Measurements from ENCODE around the gene SNUPN. TPM values are rescaled to one million over a fixed set of nuclear protein-coding genes. Genes with fewer than 3 reads are reported as not detected.

Gene SNUPN
- total and polyA plus RNA-seq, 2 of the 8 experiments (the other 6 are each of a cell fraction or from before 2014, with no cell fraction given) = 13.3 to 28.2 TPM

GRCh38 chr15:75639191-75639708 is 13.7 kb upstream of the SNUPN start:
- peak overlapping the region; percentile 89 for H4K5ac ChIP-seq (ENCODE audit: insufficient read length, low read depth, low read length)
- no peak overlapping the region for H2AFZ ChIP-seq (ENCODE audit: low read length)
- peak overlapping the region; percentile 81; the same call in 1 of the 2 replicates for H2BK15ac ChIP-seq (ENCODE audit: low read length)
- peak overlapping the region; percentile 100 for H2BK5ac ChIP-seq (ENCODE audit: low read depth, low read length)
- no peak overlapping the region for H2BK20ac ChIP-seq (ENCODE audit: low read length)
- WGBS, 2 experiments (ENCODE audit: extremely low coverage in 1 of 2, insufficient coverage in 1 of 2, insufficient read length in 1 of 2, insufficient replicate concordance in 2 of 2, low coverage in 1 of 2, low lambda C conversion rate in 2 of 2, missing lambda C conversion rate in 1 of 2) = 5% methylated on average over 16 of the region's 16 CpGs; no CpG with 5 or more reads in 1 of the 2 experiments
- H3K9ac ChIP-seq (replicated peaks in 1 of 4; ENCODE audit: extremely low read depth in 1 of 4, low read depth in 3 of 4, low read length in 3 of 4) = peak overlapping the region; percentile 97 to 100 (median 99)
- H2AK5ac ChIP-seq (ENCODE audit: low read depth, low read length) = peak overlapping the region; percentile 96
- ChIA-PET CTCF (ENCODE audit: partially characterized antibody) (interaction anchor here (0.7 to 5.4 kb wide), 8 partner anchors 9 to 163 kb away, joined by 3 to 28 read pairs (median 6); partner anchors contain the start of gene SNUPN), POLR2A (ENCODE audit: partially characterized antibody) (interaction anchor here (0.7 to 8.2 kb wide), 21 partner anchors 9 to 269 kb away, joined by 3 to 73 read pairs (median 6); partner anchors contain the start of genes CSPG4, SIN3A, SNUPN and SNX33)
- H3K14ac ChIP-seq (ENCODE audit: insufficient read length) = no peak overlapping the region
- FAIRE-seq (no peak), DNase-seq (ENCODE audit: low read depth in 1 of 2, low spot score in 2 of 2) (no peak)
- H4K91ac ChIP-seq (replicated peaks; ENCODE audit: insufficient read length, low read length) = peak overlapping the region; percentile 98
- no peaks in the 10 kb centered on the region for H3K9me3 ChIP-seq (ENCODE audit: insufficient read depth in 2 of 2, low read depth in 1 of 2, low read length in 1 of 2)
- peaks cover 9% of the 10 kb centered on the region for H3K23me2 ChIP-seq (ENCODE audit: low read depth, low read length)
- H3K27ac ChIP-seq (ENCODE audit: low read depth, low read length) = peak overlapping the region; percentile 94
- peaks cover 10 to 34% of the 10 kb centered on the region in 2 experiments for H3K79me2 ChIP-seq (ENCODE audit: control insufficient read depth in 1 of 2, insufficient read depth in 2 of 2, low read length in 2 of 2)
- H3K4ac ChIP-seq (replicated peaks; ENCODE audit: insufficient read length, low read depth, low read length) = peak overlapping the region; percentile 98
- no peaks in the 10 kb centered on the region for H3K27me3 ChIP-seq (replicated peaks in 1 of 4; ENCODE audit: control insufficient read depth in 3 of 4, extremely low read depth in 1 of 4, insufficient read depth in 3 of 4, low read length in 3 of 4)
- peak overlapping the region; percentile 100; the same call in 1 of the 2 replicates for H2BK12ac ChIP-seq (ENCODE audit: low read depth, low read length)
- H3K18ac ChIP-seq (ENCODE audit: extremely low read depth, low read length) = 0 out of 2 replicates have a peak overlapping the region, but pooled peaks have one; percentile 99
- peaks cover 13% of the 10 kb centered on the region for H3K79me1 ChIP-seq (ENCODE audit: low read depth, low read length)
- TF ChIP-seq CREB1 (IDR thresholded peaks at IDR 0.05) (peak; percentile 13; the same call in 1 of the 2 replicates), RAD21 (IDR thresholded peaks at IDR 0.05 in 1 of 2, conservative IDR thresholded peaks at IDR 0.05 in 1 of 2; ENCODE audit: low read depth in 2 of 2, low read length in 2 of 2) (no peak), MAX (IDR thresholded peaks at IDR 0.05) (peak; percentile 35; the same call in 1 of the 2 replicates)
- peak overlapping the region; percentile 99; the same call in 1 of the 2 replicates for H4K8ac ChIP-seq (ENCODE audit: extremely low read depth, insufficient read depth, low read length)
- H3K4me2 ChIP-seq (ENCODE audit: insufficient read depth in 1 of 2, low read depth in 2 of 2, low read length in 2 of 2) = peak overlapping the region; percentile 85 to 98
- H3K56ac ChIP-seq (replicated peaks; ENCODE audit: insufficient read length, low read depth, low read length) = peak overlapping the region; percentile 96
- H4K20me1 ChIP-seq (replicated peaks in 1 of 2; ENCODE audit: control insufficient read depth in 1 of 2, insufficient read depth in 2 of 2, low read length in 2 of 2) = peaks cover 10 to 19% of the 10 kb centered on the region in 2 experiments
- H3K36me3 ChIP-seq (ENCODE audit: control insufficient read depth in 2 of 4, insufficient read depth in 4 of 4, low read length in 3 of 4) = 0 out of 8 replicates have a peak, but pooled peaks cover 0 to 4% (median 0%) of the 10 kb centered on the region in 4 experiments
- H3K4me1 ChIP-seq (replicated peaks in 1 of 4; ENCODE audit: control insufficient read depth in 3 of 4, insufficient read depth in 4 of 4, low read length in 3 of 4) = peaks cover 2 to 10% (median 8%) of the 10 kb centered on the region in 4 experiments; a peak in 6 of 7 replicates
- peak overlapping the region; percentile 13 for H2BK120ac ChIP-seq (replicated peaks; ENCODE audit: low read depth, low read length)
- no peak overlapping the region for H3K23ac ChIP-seq (ENCODE audit: insufficient read length)
- peak overlapping the region; percentile 82 to 99 (median 94) for H3K4me3 ChIP-seq (ENCODE audit: extremely low read depth in 1 of 4, insufficient read depth in 2 of 4, low read depth in 3 of 4, low read length in 4 of 4)

Data from H1 (cell line).